ENCODE results near the gene TBC1D22A. TPM values are rescaled to one million over a fixed set of nuclear protein-coding genes. Genes with fewer than 3 reads are reported as not detected.

The TBC1D22A gene
- total and polyA plus RNA-seq, 9 donors: 12.5 to 25.6 (median 18.5) TPM

DNA sequence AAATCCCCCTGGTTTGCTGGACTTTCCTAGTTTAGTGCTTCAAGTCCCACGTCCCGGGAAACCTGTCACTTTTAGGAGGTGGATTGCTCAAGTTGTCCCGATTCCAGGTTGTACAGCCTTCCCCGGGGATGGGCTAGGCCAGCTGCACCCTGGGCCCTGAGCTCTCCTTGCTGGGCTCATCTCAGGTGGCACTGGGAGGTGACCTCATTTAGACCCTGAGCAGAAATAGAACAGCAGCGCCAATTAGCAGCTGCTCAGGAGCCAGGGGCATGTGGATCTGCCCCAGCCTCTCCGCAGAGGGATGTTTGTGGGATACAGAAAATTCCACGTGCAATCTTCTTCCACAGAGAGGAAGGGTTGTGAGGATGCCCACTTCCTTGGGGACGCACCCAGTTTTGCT, 14.8 kb upstream of the TBC1D22A start:
- TF ChIP-seq POLR2A (IDR thresholded peaks at IDR 0.05) (no peak), EP300 (IDR thresholded peaks at IDR 0.05) (no peak), CTCF (IDR thresholded peaks at IDR 0.05) (no peak)
- H3K27ac ChIP-seq: no peak overlapping the region
- H3K4me1 ChIP-seq (ENCODE audit: insufficient read depth): no peaks in the 10 kb centered on the region
- H3K4me3 ChIP-seq: no peak overlapping the region
- H3K36me3 ChIP-seq: no peaks in the 10 kb centered on the region
- DNase-seq: no peak
- intact Hi-C loops (cut with DNase I): no loop called here
- WGBS, 3 donors: 54 to 70% (median 61%) methylated on average over 7 to 8 of the region's 8 CpGs
- H3K9me3 ChIP-seq: no peaks in the 10 kb centered on the region
- H3K27me3 ChIP-seq: no peaks in the 10 kb centered on the region

- TF ChIP-seq EP300 (IDR thresholded peaks at IDR 0.05) (no peak), POLR2A (IDR thresholded peaks at IDR 0.05) (no peak), CTCF (IDR thresholded peaks at IDR 0.05) (no peak)
- no peak overlapping the region for H3K27ac ChIP-seq
- intact Hi-C loops (cut with DNase I): no loop called here
- H3K4me3 ChIP-seq: no peak overlapping the region
- H3K27me3 ChIP-seq: no peaks in the 10 kb centered on the region
- no peaks in the 10 kb centered on the region for H3K9me3 ChIP-seq
- H3K36me3 ChIP-seq: no peaks in the 10 kb centered on the region
- H3K4me1 ChIP-seq (ENCODE audit: insufficient read depth): no peaks in the 10 kb centered on the region
- DNase-seq: no peak
- 78 to 83% (median 82%) methylated on average over 20 of the region's 20 CpGs for WGBS, 3 donors
These were observed 14.1 kb upstream of the TBC1D22A start for GRCh38 chr22:46748206-46748907.

- Histone ChIP-seq H3K4me3 (no peak overlapping the region), H3K9me3 (no peaks in the 10 kb centered on the region), H3K36me3 (no peaks in the 10 kb centered on the region), H3K27ac (no peak overlapping the region), H3K27me3 (no peaks in the 10 kb centered on the region), H3K4me1 (ENCODE audit: insufficient read depth) (peaks cover 1% of the 10 kb centered on the region)
- intact Hi-C loops (cut with DNase I): no loop called here
- TF ChIP-seq POLR2A (IDR thresholded peaks at IDR 0.05) (no peak), CTCF (IDR thresholded peaks at IDR 0.05) (no peak), EP300 (IDR thresholded peaks at IDR 0.05) (no peak)
- DNase-seq: no peak
- 20 to 28% (median 27%) methylated on average over 15 of the region's 15 CpGs for WGBS, 3 donors
These were observed 13.4 kb upstream of the TBC1D22A start for GRCh38 chr22:46748908-46749675.

- H3K36me3 ChIP-seq: no peaks in the 10 kb centered on the region
- 66 to 74% (median 67%) methylated on average over 14 of the region's 14 CpGs for WGBS, 3 donors
- no peaks in the 10 kb centered on the region for H3K27me3 ChIP-seq
- TF ChIP-seq CTCF (IDR thresholded peaks at IDR 0.05): no peak
- TF ChIP-seq EP300 (IDR thresholded peaks at IDR 0.05): no peak
- TF ChIP-seq POLR2A (IDR thresholded peaks at IDR 0.05): no peak
- no peak overlapping the region for H3K27ac ChIP-seq
- H3K4me3 ChIP-seq: no peak overlapping the region
- intact Hi-C loops (cut with DNase I): no loop called here
- no peaks in the 10 kb centered on the region for H3K9me3 ChIP-seq
- H3K4me1 ChIP-seq (ENCODE audit: insufficient read depth): peaks cover 7% of the 10 kb centered on the region
- DNase-seq: no peak
These were observed 12.5 kb upstream of the TBC1D22A start for GRCh38 chr22:46749682-46750529.

Measured in ovary (tissue), 9 donors.